Adipocyte (in vitro differentiated cells): ENCODE measurements around the gene ADD2.

Experiments
- DNase-seq: peaks from one replicate; pipeline ENCODE4 v3.0.0-alpha.2; 2015; ENCODE audit warnings: low read depth
- H3K27me3 ChIP-seq: replicated peaks from 2 replicates; pipeline ENCODE4 v1.7.0; 2013; ENCODE audit warnings: mild to moderate bottlenecking, low read length, moderate library complexity; ENCODE audit not compliant: control insufficient read depth, insufficient read depth
- H3K36me3 ChIP-seq: 2 replicates; pipeline ENCODE4 v1.7.0; 2013; ENCODE audit warnings: low read length, mild to moderate bottlenecking, moderate library complexity; ENCODE audit not compliant: control insufficient read depth, insufficient read depth, severe bottlenecking
- H3K4me1 ChIP-seq: 2 replicates; pipeline ENCODE4 v1.7.0; 2013; ENCODE audit warnings: mild to moderate bottlenecking, low read length, moderate library complexity; ENCODE audit not compliant: control insufficient read depth, insufficient read depth
- H3K4me3 ChIP-seq: 2 replicates; pipeline ENCODE4 v1.7.0; 2013; ENCODE audit warnings: mild to moderate bottlenecking, low read length, moderate library complexity
- H3K9ac ChIP-seq: 2 replicates; pipeline ENCODE4 v1.7.0; 2013; ENCODE audit warnings: mild to moderate bottlenecking, low read length, moderate library complexity
- H3K9me3 ChIP-seq: 2 replicates; pipeline ENCODE4 v1.7.0; 2013; ENCODE audit warnings: mild to moderate bottlenecking, low read length, moderate library complexity; ENCODE audit not compliant: control insufficient read depth

The ADD2 gene

DNA sequence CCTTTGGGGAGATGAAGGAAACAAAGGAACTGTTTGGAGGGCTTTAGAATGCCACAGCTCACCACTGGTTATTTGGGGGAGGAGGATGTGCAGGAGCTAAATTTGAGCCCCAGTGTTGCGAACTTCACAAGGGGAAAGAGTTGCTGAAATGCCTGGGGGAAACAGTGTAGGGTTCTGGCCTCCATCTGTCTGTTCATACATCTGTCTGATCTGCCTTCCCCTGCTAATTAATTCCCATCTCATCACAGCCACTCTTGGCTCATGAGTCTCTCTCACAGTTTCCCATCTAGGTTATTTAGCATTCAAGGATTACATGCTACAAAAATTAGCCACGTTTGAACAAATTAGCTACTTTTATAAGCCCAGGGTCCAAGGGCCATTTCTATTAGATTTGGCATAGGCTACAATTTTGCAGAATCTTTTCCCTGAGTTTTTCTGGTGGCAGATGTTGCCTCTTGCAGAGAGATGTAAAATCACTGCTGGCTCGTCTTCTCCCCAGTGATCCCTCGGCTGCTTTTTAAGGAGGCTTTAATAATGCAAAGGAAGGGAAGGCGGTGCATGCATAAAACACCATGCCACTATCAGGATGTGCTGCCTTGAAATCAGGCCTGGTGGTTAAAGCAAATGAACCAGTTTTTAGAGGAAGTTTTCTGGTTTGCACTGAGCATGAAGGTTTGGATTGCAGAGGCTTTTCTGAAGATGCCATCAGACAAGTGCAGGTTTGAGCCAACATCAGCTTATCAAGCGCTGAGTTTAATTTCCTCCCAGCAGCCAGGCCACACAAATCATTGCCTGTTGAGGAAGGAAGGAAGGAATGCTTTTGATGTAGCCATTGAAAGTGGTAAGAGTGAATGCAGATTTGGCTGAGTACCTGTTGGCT is 35.0 kb downstream of the ADD2 start:
- H3K9ac ChIP-seq: no peak overlapping the region
- H3K4me1 ChIP-seq: no peaks in the 10 kb centered on the region
- peaks cover 39% of the 10 kb centered on the region for H3K27me3 ChIP-seq
- H3K36me3 ChIP-seq: no peaks in the 10 kb centered on the region
- H3K9me3 ChIP-seq: no peaks in the 10 kb centered on the region
- DNase-seq: no peak
- H3K4me3 ChIP-seq: no peak overlapping the region

- no peaks in the 10 kb centered on the region for H3K4me1 ChIP-seq
- DNase-seq: no peak
- H3K9me3 ChIP-seq: no peaks in the 10 kb centered on the region
- peaks cover 34% of the 10 kb centered on the region for H3K27me3 ChIP-seq
- H3K36me3 ChIP-seq: no peaks in the 10 kb centered on the region
- no peak overlapping the region for H3K9ac ChIP-seq
- no peak overlapping the region for H3K4me3 ChIP-seq
These were observed 37.3 kb downstream of the ADD2 start for GRCh38 chr2:70730730-70731129.

DNA sequence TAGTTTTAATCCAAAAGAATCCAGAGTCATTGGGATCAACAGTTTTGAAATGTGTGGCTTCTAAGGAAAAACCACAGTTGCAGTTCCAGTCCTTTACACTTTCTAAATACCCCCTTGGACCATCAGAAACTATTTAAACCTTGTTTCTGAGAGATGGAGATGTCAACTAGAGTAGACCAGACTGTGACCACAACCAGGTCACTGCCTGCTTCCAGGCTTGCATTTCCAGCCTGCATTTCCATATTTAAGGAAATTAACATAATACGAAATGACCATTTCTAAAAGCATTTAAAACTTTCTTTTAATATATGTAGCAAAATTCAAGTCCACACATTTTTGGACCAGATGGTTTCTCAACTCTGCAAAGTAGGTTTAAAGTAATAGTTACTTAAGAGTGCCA is 38.4 kb downstream of the ADD2 start:
- no peaks in the 10 kb centered on the region for H3K4me1 ChIP-seq
- no peak overlapping the region for H3K4me3 ChIP-seq
- H3K27me3 ChIP-seq: peaks cover 31% of the 10 kb centered on the region
- DNase-seq: no peak
- no peaks in the 10 kb centered on the region for H3K36me3 ChIP-seq
- no peaks in the 10 kb centered on the region for H3K9me3 ChIP-seq
- no peak overlapping the region for H3K9ac ChIP-seq

DNA sequence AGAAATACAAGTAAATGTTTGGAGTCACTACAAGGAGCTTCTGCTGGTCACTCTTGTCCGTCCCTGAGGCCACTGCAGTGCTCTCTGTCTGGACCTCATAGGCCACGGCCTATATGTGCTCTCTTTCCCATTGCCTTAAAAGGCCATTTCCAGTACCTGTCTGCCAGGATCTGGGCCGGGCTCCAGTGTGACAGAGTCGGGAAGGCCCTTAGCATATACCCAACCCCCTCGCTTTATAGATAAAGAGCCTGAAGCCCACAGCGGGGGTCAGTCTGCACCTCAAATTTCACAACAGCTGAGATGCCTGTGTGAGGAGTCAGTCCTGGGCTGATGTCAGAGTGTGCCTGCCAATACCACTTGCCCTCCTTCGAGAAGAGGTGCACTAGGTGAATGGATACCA is 39.9 kb downstream of the ADD2 start:
- H3K4me3 ChIP-seq: no peak overlapping the region
- H3K36me3 ChIP-seq: no peaks in the 10 kb centered on the region
- peaks cover 16% of the 10 kb centered on the region for H3K27me3 ChIP-seq
- no peak for DNase-seq
- no peaks in the 10 kb centered on the region for H3K4me1 ChIP-seq
- H3K9me3 ChIP-seq: no peaks in the 10 kb centered on the region
- H3K9ac ChIP-seq: no peak overlapping the region

DNA sequence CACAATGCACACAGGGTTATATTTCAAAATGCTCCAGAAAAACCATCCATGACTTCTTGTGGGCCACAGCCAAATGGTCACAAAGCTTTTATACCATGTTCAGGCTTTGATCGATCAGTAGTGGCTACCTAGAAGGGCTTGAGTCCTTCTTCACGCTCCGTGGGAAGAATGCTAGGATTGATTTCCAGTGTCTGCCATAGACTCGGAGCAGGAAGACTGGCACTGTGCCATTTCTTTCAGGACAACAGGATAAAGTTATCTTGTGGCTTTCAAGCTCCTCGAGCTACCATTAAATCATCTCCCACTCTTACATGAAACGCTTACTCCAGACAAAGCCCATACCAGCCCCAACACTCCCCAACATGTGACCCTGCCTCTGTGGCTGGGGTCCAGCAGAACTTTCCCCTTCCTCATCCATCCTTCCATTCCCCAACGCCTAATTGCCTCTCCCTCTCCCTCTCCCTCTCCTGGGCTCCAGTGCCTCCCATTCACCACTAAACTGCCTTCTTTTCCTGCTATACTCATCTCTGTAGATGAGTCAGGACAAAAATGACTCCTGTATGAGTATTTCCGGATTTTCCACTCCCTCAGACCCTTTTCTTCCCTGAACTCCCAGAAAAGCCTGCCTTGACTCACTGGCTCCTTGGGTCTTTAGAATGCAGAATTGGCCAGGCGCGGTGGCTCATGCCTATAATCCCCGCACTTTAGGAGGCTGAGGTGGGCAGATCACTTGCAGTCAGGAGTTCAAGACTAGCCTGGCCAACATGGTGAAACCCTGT is 40.9 kb downstream of the ADD2 start:
- peaks cover 7% of the 10 kb centered on the region for H3K27me3 ChIP-seq
- no peak overlapping the region for H3K4me3 ChIP-seq
- H3K4me1 ChIP-seq: no peaks in the 10 kb centered on the region
- H3K9me3 ChIP-seq: no peaks in the 10 kb centered on the region
- H3K9ac ChIP-seq: no peak overlapping the region
- no peaks in the 10 kb centered on the region for H3K36me3 ChIP-seq
- DNase-seq: no peak

DNA sequence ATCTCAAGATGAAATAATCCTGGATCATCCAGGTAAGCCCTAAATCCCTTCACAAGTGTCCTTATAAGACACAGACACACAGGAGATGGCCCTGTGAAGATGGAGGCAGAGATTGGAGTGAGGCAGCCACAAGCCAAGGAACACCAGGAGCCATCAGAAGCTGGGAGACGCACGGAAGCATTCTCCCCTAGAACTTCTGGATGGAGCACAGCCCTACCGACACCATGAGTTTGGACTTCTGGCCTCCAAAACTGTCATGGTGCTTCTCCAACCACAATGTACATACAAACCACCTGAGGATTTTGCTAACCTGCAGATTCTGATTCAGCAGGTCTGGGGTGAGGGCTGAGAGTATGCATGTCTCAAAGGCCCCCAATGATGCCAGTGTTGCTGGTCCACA is 42.5 kb downstream of the ADD2 start:
- Histone ChIP-seq H3K27me3 (no peaks in the 10 kb centered on the region), H3K4me1 (no peaks in the 10 kb centered on the region), H3K9ac (no peak overlapping the region), H3K4me3 (no peak overlapping the region), H3K9me3 (no peaks in the 10 kb centered on the region), H3K36me3 (no peaks in the 10 kb centered on the region)
- DNase-seq: no peak

GRCh38 chr2:70724366-70724765 is 43.6 kb downstream of the ADD2 start:
- no peak for DNase-seq
- H3K9ac ChIP-seq: no peak overlapping the region
- H3K9me3 ChIP-seq: no peaks in the 10 kb centered on the region
- H3K36me3 ChIP-seq: no peaks in the 10 kb centered on the region
- H3K4me3 ChIP-seq: no peak overlapping the region
- H3K4me1 ChIP-seq: no peaks in the 10 kb centered on the region
- no peaks in the 10 kb centered on the region for H3K27me3 ChIP-seq

- no peaks in the 10 kb centered on the region for H3K4me1 ChIP-seq
- no peaks in the 10 kb centered on the region for H3K9me3 ChIP-seq
- no peak for DNase-seq
- H3K27me3 ChIP-seq: no peaks in the 10 kb centered on the region
- no peak overlapping the region for H3K9ac ChIP-seq
- H3K36me3 ChIP-seq: no peaks in the 10 kb centered on the region
- H3K4me3 ChIP-seq: no peak overlapping the region
These were observed 44.6 kb downstream of the ADD2 start for GRCh38 chr2:70723286-70723885.

DNA sequence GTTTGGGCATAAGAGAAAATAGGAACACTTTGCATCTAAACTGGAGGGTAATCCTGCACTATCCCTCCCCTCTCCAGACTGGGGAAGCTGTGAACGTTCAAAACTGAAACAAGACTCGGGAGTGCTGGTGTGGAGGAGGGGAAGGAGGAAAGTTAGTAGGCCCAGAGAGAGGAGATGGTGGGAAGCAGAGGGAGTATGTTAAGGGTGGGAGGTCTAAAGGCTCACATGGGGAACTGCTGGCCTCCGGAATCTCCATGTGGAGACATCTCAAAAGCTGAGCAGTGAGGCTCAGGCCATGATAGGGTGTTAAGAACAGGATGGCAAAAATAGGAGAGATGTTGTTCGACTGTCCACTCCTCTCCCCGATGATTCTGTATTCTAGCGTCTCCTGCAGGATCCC is 47.9 kb downstream of the ADD2 start:
- peaks cover 17% of the 10 kb centered on the region for H3K27me3 ChIP-seq

GRCh38 chr2:70719231-70719630 is 48.8 kb downstream of the ADD2 start:
- H3K27me3 ChIP-seq: peaks cover 21% of the 10 kb centered on the region
- no peak for DNase-seq
- H3K4me3 ChIP-seq: no peak overlapping the region
- H3K9ac ChIP-seq: no peak overlapping the region
- no peaks in the 10 kb centered on the region for H3K9me3 ChIP-seq
- no peaks in the 10 kb centered on the region for H3K4me1 ChIP-seq
- no peaks in the 10 kb centered on the region for H3K36me3 ChIP-seq

More for the DNA sequence above, 47.9 kb downstream of the ADD2 start:
- no peak overlapping the region for H3K9ac ChIP-seq
- no peak overlapping the region for H3K4me3 ChIP-seq
- DNase-seq: no peak
- H3K4me1 ChIP-seq: no peaks in the 10 kb centered on the region
- no peaks in the 10 kb centered on the region for H3K36me3 ChIP-seq
- H3K9me3 ChIP-seq: no peaks in the 10 kb centered on the region

- Histone ChIP-seq H3K4me1 (no peaks in the 10 kb centered on the region), H3K27me3 (peaks cover 21% of the 10 kb centered on the region), H3K36me3 (no peaks in the 10 kb centered on the region), H3K9ac (no peak overlapping the region), H3K4me3 (no peak overlapping the region), H3K9me3 (no peaks in the 10 kb centered on the region)
- DNase-seq: no peak
These were observed 49.3 kb downstream of the ADD2 start for GRCh38 chr2:70718736-70719135.
